UCSD-AML1 (cell line): ENCODE measurements around the gene PRICKLE2.

Experiments used
- DNase-seq: peaks from one replicate; lab custom pipeline; 2025; ENCODE audit not compliant: unreplicated experiment; lab: John Stamatoyannopoulos, UW

Gene PRICKLE2

GRCh38 chr3:64254443-64254842 is 29.2 kb upstream of the PRICKLE2 start:
- no peak for DNase-seq

GRCh38 chr3:64253689-64254088 is 28.4 kb upstream of the PRICKLE2 start:
- no peak for DNase-seq

- no peak for DNase-seq
Measured at GRCh38 chr3:64251019-64251418, 25.8 kb upstream of the PRICKLE2 start.

- no peak for DNase-seq
Measured at GRCh38 chr3:64247991-64248646, 22.9 kb upstream of the PRICKLE2 start.

GRCh38 chr3:64244011-64244942 is 19.0 kb upstream of the PRICKLE2 start:
- DNase-seq: no peak

GRCh38 chr3:64242435-64242834 is 17.2 kb upstream of the PRICKLE2 start:
- DNase-seq: no peak

- DNase-seq: no peak
Measured at GRCh38 chr3:64240959-64241358, 15.7 kb upstream of the PRICKLE2 start.

- DNase-seq: no peak
Measured at GRCh38 chr3:64240396-64240795, 15.1 kb upstream of the PRICKLE2 start.

GRCh38 chr3:64239841-64240240 is 14.6 kb upstream of the PRICKLE2 start:
- no peak for DNase-seq

- no peak for DNase-seq
Measured at GRCh38 chr3:64238971-64239667, 13.9 kb upstream of the PRICKLE2 start.

- DNase-seq: no peak
Measured at GRCh38 chr3:64237083-64237482, 11.8 kb upstream of the PRICKLE2 start.

GRCh38 chr3:64235605-64236004 is 10.3 kb upstream of the PRICKLE2 start:
- DNase-seq: no peak

GRCh38 chr3:64234571-64234970 is 9.3 kb upstream of the PRICKLE2 start:
- no peak for DNase-seq

- DNase-seq: no peak
Measured at GRCh38 chr3:64232821-64233220, 7.6 kb upstream of the PRICKLE2 start.

- DNase-seq: no peak
Measured at GRCh38 chr3:64229903-64230302, 4.6 kb upstream of the PRICKLE2 start.

GRCh38 chr3:64228110-64228509 is 2.8 kb upstream of the PRICKLE2 start:
- no peak for DNase-seq

GRCh38 chr3:64226730-64227129 is 1.5 kb upstream of the PRICKLE2 start:
- DNase-seq: no peak

- DNase-seq: no peak
Measured at GRCh38 chr3:64225695-64226499, 631 bp upstream of the PRICKLE2 start.

GRCh38 chr3:64223791-64224745 is 1.2 kb downstream of the PRICKLE2 start:
- peak; percentile 14 for DNase-seq
